AG08395 (cell line): ENCODE measurements around the gene TMEM141.

Experiments
- DNase-seq: peaks from one replicate; pipeline ENCODE4 v3.0.0; 2012; ENCODE audit warnings: mixed read lengths, low spot score

TMEM141 gene

GRCh38 chr9:136814725-136815421 is 23.7 kb downstream of the TMEM141 start:
- no peak for DNase-seq

GRCh38 chr9:136815422-136815782 is 24.3 kb downstream of the TMEM141 start:
- DNase-seq = no peak

GRCh38 chr9:136820971-136821825 is 30.1 kb downstream of the TMEM141 start:
- peak; percentile 26 for DNase-seq

- no peak for DNase-seq
Measured at GRCh38 chr9:136821826-136822544, 30.8 kb downstream of the TMEM141 start.

GRCh38 chr9:136823136-136824046 is 32.2 kb downstream of the TMEM141 start:
- DNase-seq = no peak

GRCh38 chr9:136824496-136825225 is 33.5 kb downstream of the TMEM141 start:
- DNase-seq = no peak

- no peak for DNase-seq
Measured at GRCh38 chr9:136825295-136826187, 34.4 kb downstream of the TMEM141 start.

GRCh38 chr9:136826188-136826541 is 35.0 kb downstream of the TMEM141 start:
- DNase-seq = no peak

- no peak for DNase-seq
Measured at GRCh38 chr9:136826703-136827582, 35.8 kb downstream of the TMEM141 start.

- DNase-seq = no peak
Measured at GRCh38 chr9:136827794-136828473, 36.8 kb downstream of the TMEM141 start.

GRCh38 chr9:136828474-136829140 is 37.5 kb downstream of the TMEM141 start:
- DNase-seq = no peak

GRCh38 chr9:136829412-136829811 is 38.3 kb downstream of the TMEM141 start:
- no peak for DNase-seq

GRCh38 chr9:136829981-136830885 is 39.1 kb downstream of the TMEM141 start:
- no peak for DNase-seq

GRCh38 chr9:136831002-136831719 is 40.0 kb downstream of the TMEM141 start:
- DNase-seq = no peak

- DNase-seq = no peak
Measured at GRCh38 chr9:136831720-136832104, 40.6 kb downstream of the TMEM141 start.

- no peak for DNase-seq
Measured at GRCh38 chr9:136832581-136832980, 41.4 kb downstream of the TMEM141 start.
